Psoas muscle (tissue), 8 donors: ENCODE data around the gene CDH15. TPM values are rescaled to one million over a fixed set of nuclear protein-coding genes. Genes with fewer than 3 reads are reported as not detected.

ENCODE experiments used
- ATAC-seq, 4 donors: fragments of 200-7000 bp; cut with Tn5 transposase; one replicate each; pipeline ENCODE4 v1.9.1; 2020; ENCODE audit warnings: moderate library complexity in 3 of 4, mild to moderate bottlenecking in 2 of 4
- DNase-seq, 2 donors: peaks; one replicate each; pipeline ENCODE4 v3.0.0-alpha.2; 2020
- H3K27ac ChIP-seq: fragments of 200-600 bp; one replicate; pipeline ENCODE4 v1.8.0; 2022
- H3K27me3 ChIP-seq, 3 donors: fragments of 200-600 bp in 1 of 3; one replicate each; pipeline versions ENCODE4 v1.6.1 to v1.8.0; 2013 to 2022; ENCODE audit warnings: low read length in 2 of 3, mild to moderate bottlenecking in 2 of 3, moderate library complexity in 1 of 3; ENCODE audit not compliant: insufficient read depth in 3 of 3
- H3K36me3 ChIP-seq, 2 donors: fragments of 200-600 bp in 1 of 2; one replicate each; pipeline versions ENCODE4 v1.6.1 to v1.8.0; 2013 to 2022; ENCODE audit warnings: low read depth in 1 of 2, mild to moderate bottlenecking in 1 of 2, moderate library complexity in 1 of 2; ENCODE audit not compliant: insufficient read depth in 1 of 2
- H3K4me1 ChIP-seq: fragments of 200-600 bp; one replicate; pipeline ENCODE4 v1.8.0; 2022
- H3K4me3 ChIP-seq: fragments of 200-600 bp; one replicate; pipeline ENCODE4 v1.8.0; 2022; ENCODE audit warnings: mild to moderate bottlenecking
- H3K9me3 ChIP-seq: fragments of 200-600 bp; one replicate; pipeline ENCODE4 v1.8.0; 2022
- WGBS, 3 donors: extraction: QIAGEN DNeasy Blood & Tissue Kit; methylation state at CpG; one replicate each; pipeline versions ENCODE4 v1.1.6 to v1.1.7; 2013; 5-methylcytosine and 5-hydroxymethylcytosine counted together
- intact Hi-C, 2 donors: fragments of 100-400 bp; cut with DNase I; formaldehyde crosslinking; loops; one replicate each; pipeline versions ENCODE4 v1.11.0 to v1.14.2; 2022
- polyA plus RNA-seq, 3 donors: library from polyadenylated mRNA; stranded (reverse); fragments of 200-250 nt; gene quantifications; one replicate each; pipeline ENCODE4 v1.2.3, GENCODE V29; 2013
- total RNA-seq, 4 donors: library from RNA; stranded (reverse); fragmentation: NEBNext Ultra II Directional in 2 of 4; extraction: Animal tissue kit (Norgen Biotek cat#: 25700) in 2 of 4; gene quantifications; one replicate each; pipeline versions ENCODE4 v1.2.1 to v1.2.4, GENCODE V29; 2021 to 2023
- TF ChIP-seq, protein P1 (sequence below): fragments of 200-600 bp; IDR thresholded peaks from one replicate; pipeline ENCODE4 v1.8.0; 2022; ENCODE audit warnings: antibody characterized with exemption
- donor health status: healthy with polysubstance abuse.
- donor health status: DM: no; HTN: no; CAD: no; lungs with moderate emphysema.
- donor health status: Bipolar disorder and iron deficiency.
- donor health status: healthy.
- donor health status: DM: yes; HTN: yes; CAD: no.
- donor health status: DM: no; HTN: no; CAD: no.
- donor health status: DM: no; HTN: no; CAD: no.
- donor health status: DM: yes; HTN: yes; CAD: no.

The CDH15 gene
- total and polyA plus RNA-seq, 7 donors = 18.0 to 62.8 (median 36.7) TPM

DNA sequence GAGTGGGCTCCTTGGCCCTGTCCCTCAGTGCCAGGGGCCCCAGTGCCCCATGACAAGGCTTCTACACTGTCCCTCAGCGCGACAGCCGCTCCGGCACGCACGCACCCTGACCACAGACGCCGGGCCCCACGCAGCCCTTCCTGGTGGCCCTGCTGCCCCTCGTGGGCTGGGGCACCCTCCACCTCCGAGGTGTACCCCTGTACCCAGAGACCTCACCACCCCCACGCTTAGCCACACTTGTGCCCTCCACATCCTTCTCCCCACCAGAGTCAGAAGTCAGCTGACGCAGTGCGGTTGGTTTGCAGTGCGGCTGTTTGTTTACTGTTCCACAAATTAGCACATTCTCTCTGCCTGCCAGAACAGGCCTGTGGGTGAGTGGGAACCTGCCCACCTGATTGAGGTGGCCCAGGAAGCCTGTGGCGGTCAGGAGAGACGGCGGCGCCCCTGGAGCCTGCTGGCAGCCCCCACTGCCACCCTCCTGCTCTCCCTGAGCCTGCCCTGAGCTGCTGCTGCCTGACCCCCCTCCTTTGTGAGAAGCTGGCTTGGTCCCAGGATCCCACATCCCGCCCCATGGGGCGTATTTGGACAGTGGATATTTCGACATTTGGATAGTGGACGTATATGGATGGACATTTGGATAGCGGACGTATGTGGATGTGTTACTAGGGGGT is 38.0 kb upstream of the CDH15 start:
- Histone ChIP-seq H3K9me3 (no peaks in the 10 kb centered on the region), H3K4me1 (no peaks in the 10 kb centered on the region), H3K36me3 (peaks cover 0 to 38% of the 10 kb centered on the region in 2 donors), H3K27me3 (no peaks in the 10 kb centered on the region), H3K27ac (no peak overlapping the region), H3K4me3 (no peak overlapping the region)
- no peak for DNase-seq
- intact Hi-C loops = no loop called here
- no peak for ATAC-seq
- WGBS, 3 donors = 94 to 95% (median 94%) methylated on average over 25 of the region's 25 CpGs
- TF ChIP-seq, protein P1, sequence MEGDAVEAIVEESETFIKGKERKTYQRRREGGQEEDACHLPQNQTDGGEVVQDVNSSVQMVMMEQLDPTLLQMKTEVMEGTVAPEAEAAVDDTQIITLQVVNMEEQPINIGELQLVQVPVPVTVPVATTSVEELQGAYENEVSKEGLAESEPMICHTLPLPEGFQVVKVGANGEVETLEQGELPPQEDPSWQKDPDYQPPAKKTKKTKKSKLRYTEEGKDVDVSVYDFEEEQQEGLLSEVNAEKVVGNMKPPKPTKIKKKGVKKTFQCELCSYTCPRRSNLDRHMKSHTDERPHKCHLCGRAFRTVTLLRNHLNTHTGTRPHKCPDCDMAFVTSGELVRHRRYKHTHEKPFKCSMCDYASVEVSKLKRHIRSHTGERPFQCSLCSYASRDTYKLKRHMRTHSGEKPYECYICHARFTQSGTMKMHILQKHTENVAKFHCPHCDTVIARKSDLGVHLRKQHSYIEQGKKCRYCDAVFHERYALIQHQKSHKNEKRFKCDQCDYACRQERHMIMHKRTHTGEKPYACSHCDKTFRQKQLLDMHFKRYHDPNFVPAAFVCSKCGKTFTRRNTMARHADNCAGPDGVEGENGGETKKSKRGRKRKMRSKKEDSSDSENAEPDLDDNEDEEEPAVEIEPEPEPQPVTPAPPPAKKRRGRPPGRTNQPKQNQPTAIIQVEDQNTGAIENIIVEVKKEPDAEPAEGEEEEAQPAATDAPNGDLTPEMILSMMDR = no peak

GRCh38 chr16:89134269-89134668 is 37.3 kb upstream of the CDH15 start:
- H3K36me3 ChIP-seq = peaks cover 0 to 38% of the 10 kb centered on the region in 2 donors
- 88 to 93% (median 93%) methylated on average over 20 of the region's 20 CpGs for WGBS, 3 donors
- DNase-seq = no peak

GRCh38 chr16:89135166-89135565 is 36.4 kb upstream of the CDH15 start:
- Histone ChIP-seq H3K27ac (no peak overlapping the region), H3K4me3 (no peak overlapping the region), H3K36me3 (peaks cover 0 to 38% of the 10 kb centered on the region in 2 donors), H3K4me1 (no peaks in the 10 kb centered on the region), H3K27me3 (no peaks in the 10 kb centered on the region), H3K9me3 (no peaks in the 10 kb centered on the region)
- DNase-seq = no peak
- intact Hi-C loops = no loop called here
- ATAC-seq = no peak
- TF ChIP-seq, protein P1 = no peak
- WGBS, 3 donors = 93 to 96% (median 94%) methylated on average over 11 of the region's 11 CpGs

More at GRCh38 chr16:89134269-89134668, 37.3 kb upstream of the CDH15 start:
- ATAC-seq = no peak
- TF ChIP-seq, protein P1 = no peak
- intact Hi-C loops = no loop called here
- Histone ChIP-seq H3K27ac (no peak overlapping the region), H3K9me3 (no peaks in the 10 kb centered on the region), H3K4me1 (no peaks in the 10 kb centered on the region), H3K4me3 (no peak overlapping the region), H3K27me3 (no peaks in the 10 kb centered on the region)

DNA sequence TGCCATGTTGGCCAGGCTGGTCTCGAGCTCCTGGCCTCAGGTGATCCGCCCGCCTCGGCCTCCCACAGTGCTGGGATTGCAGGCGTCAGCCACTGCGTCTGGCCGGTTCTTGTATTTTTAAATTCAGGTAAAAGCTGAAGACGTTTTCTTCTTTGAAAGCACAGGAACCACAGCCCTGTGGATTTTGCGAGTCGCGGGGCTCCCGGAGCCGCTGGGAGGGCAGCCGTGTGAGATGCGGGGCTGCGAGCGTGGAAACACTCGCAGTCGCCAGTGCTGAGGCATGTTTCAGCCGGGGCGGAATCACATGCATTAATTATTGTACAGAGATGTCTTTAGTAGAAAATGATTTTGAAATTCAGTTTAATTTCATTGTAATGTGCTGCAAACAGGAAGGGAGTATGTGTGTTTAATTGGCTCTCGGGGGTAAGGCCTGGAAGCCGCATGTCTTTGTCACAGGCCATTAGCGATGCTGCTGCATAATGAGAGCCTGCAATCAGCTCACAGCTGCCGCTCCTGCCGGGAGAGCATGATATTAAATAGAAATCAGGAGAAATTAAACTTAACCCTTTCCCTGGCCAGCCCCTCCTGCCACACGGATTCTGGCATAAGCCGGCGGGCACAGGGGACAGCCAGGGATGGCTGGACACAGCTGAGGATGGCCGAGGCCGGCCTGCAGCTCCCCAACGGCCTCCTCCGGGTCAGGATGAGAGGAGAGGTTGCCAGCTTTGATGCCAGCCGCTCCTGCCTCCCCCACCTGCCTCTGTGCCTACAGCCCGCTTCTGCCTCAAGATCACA is 35.4 kb upstream of the CDH15 start:
- TF ChIP-seq, protein P1 = no peak
- 90 to 92% (median 90%) methylated on average over 35 of the region's 35 CpGs for WGBS, 3 donors
- H3K9me3 ChIP-seq = no peaks in the 10 kb centered on the region
- H3K27ac ChIP-seq = no peak overlapping the region
- H3K36me3 ChIP-seq = peaks cover 0 to 48% of the 10 kb centered on the region in 2 donors
- DNase-seq (no peak), ATAC-seq (no peak)
- H3K4me1 ChIP-seq = no peaks in the 10 kb centered on the region
- no peaks in the 10 kb centered on the region for H3K27me3 ChIP-seq
- intact Hi-C loops = no loop called here
- no peak overlapping the region for H3K4me3 ChIP-seq
